ENCODE data around the gene KCNIP1.

KCNIP1 gene

GRCh38 chr5:170483701-170484458 lies 19.9 kb upstream of the KCNIP1 start:
- no peak for DNase-seq

DNA sequence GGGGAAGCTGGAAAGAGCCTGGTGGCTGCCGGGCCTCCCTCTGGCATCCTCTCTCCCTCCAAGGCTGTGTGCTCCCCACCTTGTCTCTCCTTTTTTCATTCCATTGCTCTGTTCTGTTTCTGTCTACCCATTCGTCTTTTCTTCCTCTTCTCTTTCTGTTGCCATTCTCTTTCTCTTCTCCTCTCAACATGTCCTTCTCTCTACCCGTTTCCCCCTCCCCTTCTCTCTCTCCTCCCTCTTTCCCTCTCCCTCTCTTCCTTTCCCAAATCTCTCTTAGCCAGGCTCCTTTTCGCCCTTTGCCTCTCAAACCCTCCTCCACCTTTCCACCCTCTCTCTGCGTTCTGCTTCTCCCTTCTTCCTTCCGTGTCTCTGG lies 19.4 kb upstream of the KCNIP1 start:
- DNase-seq: no peak

DNA sequence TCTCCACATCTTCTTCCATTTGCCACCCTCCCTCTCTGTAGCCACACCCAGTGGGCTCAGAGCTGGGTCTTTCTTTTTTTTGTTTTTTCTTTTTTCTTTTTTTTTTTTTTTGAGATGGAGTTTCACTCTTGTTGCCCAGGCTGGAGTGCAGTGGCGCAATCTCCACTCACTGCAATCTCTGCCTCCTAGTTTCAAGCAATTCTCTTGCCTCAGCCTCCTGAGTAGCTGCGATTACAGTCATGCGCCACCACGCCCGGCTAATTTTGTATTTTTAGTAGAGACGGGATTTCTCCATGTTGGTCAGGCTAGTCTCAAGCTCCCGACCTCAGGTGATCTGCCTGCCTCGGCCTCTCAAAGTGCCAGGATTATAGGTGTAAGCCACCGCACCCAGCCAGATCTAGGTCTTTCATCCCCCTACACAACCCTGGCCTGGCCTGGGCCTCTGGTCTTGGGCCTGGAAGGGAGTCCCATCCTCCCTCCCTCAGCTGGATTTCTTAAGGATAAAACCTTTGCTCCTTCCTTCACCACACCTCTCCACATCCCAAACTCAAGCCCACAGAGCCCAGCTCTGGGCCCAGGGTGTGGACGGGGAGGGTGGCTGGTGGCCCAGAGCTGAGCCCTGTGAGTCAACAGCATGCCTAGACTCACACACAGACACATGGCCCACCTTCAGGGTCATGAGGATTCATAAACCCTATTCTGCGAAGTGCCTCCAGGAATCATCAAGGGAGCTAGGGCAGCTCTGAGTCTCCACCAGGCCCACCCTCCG lies 18.8 kb upstream of the KCNIP1 start:
- no peak for DNase-seq

DNA sequence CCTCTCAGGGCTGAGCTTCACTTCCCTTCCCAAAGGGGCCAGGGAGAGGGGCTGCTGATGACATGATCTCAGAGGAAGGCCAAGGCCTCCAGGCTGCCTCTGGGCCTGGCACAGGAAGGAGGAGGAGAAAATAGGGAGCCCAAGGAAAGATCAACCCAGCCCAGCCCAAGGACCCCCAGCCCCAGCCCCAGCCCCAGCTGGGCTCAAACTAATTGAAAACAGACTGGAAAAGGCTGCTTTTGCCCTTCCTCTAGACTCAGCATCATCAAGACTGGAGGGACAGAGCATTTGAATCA lies 18.3 kb upstream of the KCNIP1 start:
- no peak for DNase-seq

- DNase-seq: no peak
These were observed 17.4 kb upstream of the KCNIP1 start for GRCh38 chr5:170486371-170486770.

DNA sequence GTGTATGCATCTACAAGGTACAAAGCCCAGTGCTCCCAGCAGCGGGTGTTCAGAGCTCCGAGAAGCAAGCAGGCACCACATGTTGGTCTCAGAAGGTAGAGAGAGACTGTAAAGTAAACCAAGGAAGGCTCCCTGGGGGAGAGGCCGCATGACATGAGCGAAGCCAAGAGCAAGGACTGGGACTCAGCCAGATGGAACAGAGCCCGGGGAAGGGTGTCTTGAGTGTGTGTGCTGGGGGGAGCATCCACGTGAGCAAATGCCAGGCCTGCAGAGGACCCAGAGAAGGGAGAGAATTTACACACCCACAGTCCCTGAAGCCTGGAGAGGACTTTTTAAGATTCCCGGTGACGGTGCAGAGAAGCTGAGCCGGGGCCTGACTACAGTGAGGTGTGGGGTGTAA lies 15.2 kb upstream of the KCNIP1 start:
- no peak for DNase-seq

DNA sequence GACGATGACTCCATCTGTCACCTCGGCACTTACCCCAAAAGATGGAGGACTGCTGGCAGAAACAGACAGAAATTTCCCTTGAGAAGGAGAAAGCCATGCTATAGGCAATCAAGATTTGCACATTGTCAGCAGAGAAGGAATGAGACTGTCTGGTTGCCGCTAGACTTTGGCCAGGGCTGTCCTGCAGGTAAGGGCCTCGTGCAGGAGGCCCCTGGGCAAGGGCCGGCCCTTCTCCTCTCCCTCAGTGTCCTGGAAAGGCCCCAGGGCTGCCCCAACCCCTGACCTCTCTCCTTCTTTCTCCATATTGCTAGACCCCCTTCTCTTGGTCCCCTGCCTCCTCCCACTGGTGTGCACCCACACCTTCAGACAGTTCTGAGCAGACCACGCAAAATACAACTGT lies 14.6 kb upstream of the KCNIP1 start:
- no peak for DNase-seq

DNA sequence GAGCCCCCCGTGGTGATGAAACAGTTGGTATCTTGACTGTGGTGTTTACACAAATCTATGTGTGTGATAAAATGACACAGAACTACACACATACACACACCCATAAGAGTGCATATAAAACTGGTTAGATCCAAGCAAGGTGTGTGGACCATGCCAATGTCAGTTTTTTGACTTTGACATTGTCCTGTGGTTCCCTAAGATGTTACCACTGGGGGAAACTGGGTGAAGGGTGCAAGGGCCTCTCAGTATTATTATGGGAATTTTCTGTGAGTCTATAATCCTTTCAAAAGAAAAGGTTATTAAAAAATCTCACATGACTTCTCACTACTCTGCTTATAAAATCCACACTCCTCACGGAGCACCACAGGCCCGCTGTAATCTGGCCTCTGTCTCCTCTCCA lies 13.4 kb upstream of the KCNIP1 start:
- no peak for DNase-seq

GRCh38 chr5:170491479-170491878 lies 12.3 kb upstream of the KCNIP1 start:
- no peak for DNase-seq

DNA sequence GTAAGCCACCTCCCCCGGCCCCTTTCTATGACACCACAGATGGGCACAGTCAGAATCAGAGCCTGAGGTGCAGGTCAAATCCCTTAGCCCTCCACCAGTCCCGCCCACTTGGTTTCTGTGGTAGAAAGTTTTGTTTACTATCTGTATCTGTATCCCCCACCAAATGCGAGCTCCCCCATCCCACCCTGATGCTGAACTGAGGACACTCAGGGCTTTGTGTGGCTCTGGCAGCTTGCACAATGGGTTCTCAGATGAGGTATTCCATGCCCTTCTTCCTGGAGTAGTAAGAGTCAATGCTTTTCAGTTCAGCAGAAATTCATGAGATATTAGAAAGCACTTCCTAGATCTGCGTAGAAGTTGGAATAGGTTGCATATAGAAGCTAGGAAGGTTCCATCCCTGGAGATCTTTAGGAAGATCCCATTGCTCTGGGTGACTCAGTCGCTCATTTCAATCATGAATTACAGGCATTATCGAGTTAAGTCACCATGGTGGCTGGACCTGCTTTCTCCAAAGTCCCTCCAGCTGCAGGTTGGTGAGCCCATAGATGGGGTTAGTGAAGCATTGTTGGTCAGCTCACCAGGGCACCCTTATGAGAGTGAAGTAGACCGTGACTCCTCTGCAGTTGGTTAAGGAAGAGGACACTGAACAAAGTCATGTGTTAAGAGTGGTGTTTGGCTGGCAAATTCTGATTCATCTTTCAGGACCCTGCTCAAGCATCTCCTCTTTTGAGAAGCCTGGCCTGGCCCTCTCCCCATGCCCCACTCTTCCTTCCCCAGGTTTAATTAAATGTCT lies 10.6 kb upstream of the KCNIP1 start:
- DNase-seq: no peak

DNA sequence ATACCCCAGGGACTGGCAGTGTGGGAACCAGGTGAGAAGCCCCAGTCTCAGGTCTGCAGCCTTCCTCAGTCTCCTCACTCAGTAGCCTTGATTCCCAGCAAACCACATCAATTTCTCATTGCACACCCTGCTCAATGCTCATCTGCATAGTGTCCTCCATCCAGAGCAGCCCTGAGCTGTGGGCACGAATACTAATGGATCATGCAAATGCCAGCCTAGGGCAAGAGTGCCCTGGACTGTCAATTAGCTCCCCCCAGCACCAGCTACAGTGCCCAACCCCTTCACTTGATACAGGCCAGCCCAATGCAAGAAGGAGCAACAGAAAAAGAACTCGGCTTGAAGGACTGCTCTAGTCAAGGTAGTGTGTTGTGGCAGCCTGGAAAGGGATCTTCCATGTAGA lies 9.8 kb upstream of the KCNIP1 start:
- no peak for DNase-seq

DNA sequence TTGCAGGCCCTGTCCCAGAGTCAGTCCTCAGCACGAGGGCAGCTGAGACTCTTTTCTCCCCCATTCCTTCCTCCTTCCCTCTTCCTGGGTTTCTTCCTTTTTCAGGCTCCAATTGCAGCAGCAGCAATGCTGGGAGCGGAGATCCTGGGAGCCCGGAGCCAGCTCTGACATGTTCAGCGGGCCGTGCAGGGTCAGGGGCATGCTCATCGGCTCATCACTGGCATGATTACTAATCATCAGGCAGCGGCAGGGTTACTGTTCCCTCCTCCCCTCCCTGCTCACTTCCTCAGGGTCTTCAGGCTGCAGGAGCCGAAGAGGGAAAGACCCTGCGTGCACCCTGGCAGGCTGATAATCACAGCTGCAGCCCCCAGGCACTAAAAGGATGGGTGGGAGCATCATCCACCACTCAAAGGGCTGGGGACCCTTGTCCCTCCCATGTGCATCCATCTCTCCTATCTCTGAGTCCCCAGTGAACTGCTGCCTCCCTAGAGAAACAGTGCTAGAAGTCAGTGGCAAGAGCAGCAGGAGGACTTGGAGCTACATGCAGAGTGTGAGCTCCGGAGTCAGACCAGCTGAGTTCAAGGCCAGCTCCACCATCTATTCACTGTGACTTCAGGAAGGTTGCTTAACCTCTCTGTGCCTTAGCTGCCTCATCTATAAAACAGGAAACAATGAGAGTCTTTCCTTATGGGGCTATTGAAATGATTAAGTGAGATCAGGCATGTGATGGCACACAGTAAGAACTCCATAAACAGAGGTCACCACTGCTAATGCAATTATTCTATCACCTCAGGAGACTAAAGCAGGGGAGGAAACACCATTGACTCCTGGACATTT lies 7.8 kb upstream of the KCNIP1 start:
- DNase-seq: no peak

- DNase-seq: no peak
These were observed 7.2 kb upstream of the KCNIP1 start for GRCh38 chr5:170496662-170497028.

DNA sequence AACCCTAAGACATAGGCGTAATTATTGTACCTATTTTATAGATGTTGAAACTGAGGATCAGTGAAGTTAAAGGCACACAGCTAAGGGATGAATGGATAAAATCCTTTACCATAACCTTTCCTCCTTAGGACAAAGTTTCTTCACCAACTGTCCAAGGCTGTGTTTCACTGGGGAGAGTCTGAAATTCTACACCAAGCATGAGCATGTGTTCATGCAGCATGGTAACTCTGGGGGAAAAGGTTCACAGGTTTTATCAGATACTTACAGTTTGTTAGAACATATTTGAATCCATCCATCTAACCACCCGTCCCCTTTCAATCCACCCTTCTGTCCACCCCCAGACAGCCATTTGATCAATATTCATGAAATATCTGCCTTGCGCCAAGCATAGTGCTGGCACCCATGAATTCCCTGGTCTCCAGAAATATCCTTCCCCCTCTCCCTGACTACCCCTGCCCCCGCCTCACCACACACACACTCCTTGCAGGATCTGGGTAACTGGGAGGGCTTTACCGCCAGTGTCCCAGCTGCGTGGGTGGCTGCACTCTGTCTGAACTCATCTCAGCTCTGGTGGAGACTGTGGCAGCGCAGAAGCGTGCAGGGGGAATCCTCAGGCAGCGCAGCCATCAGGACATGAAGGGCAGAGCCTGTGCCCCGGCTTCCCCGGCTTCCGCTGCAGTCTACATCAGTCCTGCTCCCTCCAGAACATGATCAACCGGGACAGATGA lies 6.3 kb upstream of the KCNIP1 start:
- no peak for DNase-seq

GRCh38 chr5:170498811-170499351 lies 4.9 kb upstream of the KCNIP1 start:
- no peak for DNase-seq

GRCh38 chr5:170499621-170500020 lies 4.2 kb upstream of the KCNIP1 start:
- DNase-seq: no peak

- DNase-seq: no peak
These were observed 2.5 kb upstream of the KCNIP1 start for GRCh38 chr5:170501361-170501760.

DNA sequence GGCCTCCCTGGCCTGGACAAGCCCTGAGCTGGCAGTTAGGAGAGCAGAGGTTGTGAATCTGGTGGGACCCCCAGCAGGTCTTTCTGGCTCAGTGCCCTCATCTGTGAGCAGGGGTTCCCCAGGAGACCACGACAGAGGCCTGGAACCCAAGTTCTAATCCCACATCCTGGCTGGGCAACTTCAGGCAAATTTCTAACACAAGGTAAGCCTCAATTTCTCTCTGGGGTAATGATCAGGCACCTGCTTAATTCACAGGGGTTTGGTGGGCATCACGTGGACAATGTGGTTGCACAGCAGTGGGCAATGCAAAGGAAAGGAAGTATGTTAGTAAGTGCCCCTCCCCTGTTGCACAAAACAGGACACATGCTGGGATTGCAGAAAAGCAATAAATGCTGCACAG lies 1.9 kb upstream of the KCNIP1 start:
- no peak for DNase-seq

DNA sequence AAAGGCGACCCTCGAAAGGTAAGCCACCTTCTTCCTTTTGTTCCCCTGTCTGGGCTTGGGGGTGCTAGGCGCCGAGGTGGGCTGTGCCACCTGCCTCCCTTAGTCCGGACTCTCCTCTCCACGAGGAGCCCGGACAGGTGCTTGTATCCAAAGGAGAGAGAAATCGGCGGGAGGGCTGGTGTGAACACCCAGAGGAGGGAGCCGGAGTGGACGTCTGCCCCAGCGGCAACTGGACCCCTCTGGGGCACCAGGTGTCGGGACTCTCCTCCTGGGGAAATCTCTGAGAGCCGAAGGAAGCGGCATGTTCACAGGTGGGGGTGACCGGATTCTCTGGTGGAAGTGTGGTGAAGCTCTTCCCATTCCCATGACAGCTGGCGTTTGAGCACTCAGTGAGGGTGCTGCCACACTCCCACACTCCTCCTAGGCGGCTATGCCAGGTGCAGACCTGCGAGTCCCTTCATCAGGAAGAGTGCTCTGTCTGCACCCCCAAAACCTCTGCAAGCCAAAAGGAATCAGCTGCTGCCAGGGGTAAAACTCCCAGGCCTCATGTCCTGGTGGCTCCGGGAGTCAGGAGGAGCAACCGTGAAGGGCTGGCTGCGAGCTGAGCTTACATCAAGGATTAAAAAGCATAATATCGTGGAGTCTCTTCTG lies 921 bp downstream of the KCNIP1 start:
- DNase-seq: no peak

DNA sequence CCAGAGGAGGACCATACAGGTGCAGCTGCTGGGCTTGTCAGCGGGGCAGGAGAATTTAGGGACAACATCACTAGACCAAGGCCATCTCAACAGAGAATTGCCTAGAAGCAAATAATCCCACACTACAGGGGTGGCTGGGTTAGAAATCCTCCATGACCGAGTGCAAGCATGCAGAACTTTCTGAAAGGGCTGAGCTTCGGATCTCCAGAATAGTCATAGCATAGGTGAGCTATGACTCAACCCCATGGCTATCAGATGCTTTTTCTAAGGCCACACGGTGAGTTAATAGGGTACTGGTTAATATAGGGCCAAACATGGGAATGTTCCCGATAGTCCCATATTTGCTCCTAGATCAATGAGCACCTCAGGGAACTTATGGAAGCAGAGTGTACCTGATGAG lies 4.2 kb downstream of the KCNIP1 start:
- DNase-seq: no peak

- DNase-seq: no peak
These were observed 5.0 kb downstream of the KCNIP1 start for GRCh38 chr5:170508660-170509347.

All from NCI-H1930 (cell line).